HepG2 (cell line): ENCODE measurements around the gene ANAPC1. TPM values are rescaled to one million over a fixed set of nuclear protein-coding genes. Genes with fewer than 3 reads are reported as not detected.

Source experiments
- BATF2 ChIP-seq: sonication (generic); formaldehyde crosslinking; IDR thresholded peaks from 2 replicates; pipeline ENCODE4 v1.8.0; 2022; ENCODE audit warnings: mild to moderate bottlenecking, missing genetic modification reagents, moderate library complexity
- CEBPG ChIP-seq: IDR thresholded peaks from 2 replicates; pipeline ENCODE4 v1.6.1; 2016
- GZF1 ChIP-seq: sonication (generic); formaldehyde crosslinking; IDR thresholded peaks from 2 replicates; pipeline ENCODE4 v1.5.1; 2020; ENCODE audit warnings: mild to moderate bottlenecking, missing genetic modification reagents
- HMG20A ChIP-seq: IDR thresholded peaks from 2 replicates; pipeline ENCODE4 v1.6.1; 2016; ENCODE audit warnings: borderline replicate concordance
- HOXA7 ChIP-seq: sonication (generic); formaldehyde crosslinking; IDR thresholded peaks from 2 replicates; pipeline ENCODE4 v1.8.1; 2022; ENCODE audit warnings: mild to moderate bottlenecking, missing genetic modification reagents, moderate library complexity
- IRX3 ChIP-seq: sonication (generic); formaldehyde crosslinking; IDR thresholded peaks from 2 replicates; pipeline ENCODE4 v1.8.1; 2023; ENCODE audit warnings: mild to moderate bottlenecking, low read depth, missing genetic modification reagents, borderline replicate concordance
- ISX ChIP-seq: sonication (generic); formaldehyde crosslinking; conservative IDR thresholded peaks from 2 replicates; pipeline ENCODE4 v1.5.0; 2020; ENCODE audit warnings: missing genetic modification reagents
- KLF12 ChIP-seq: sonication (generic); formaldehyde crosslinking; IDR thresholded peaks from 2 replicates; pipeline ENCODE4 v1.4.0; 2020; ENCODE audit warnings: missing genetic modification reagents, borderline replicate concordance
- KLF13 ChIP-seq: sonication (generic); formaldehyde crosslinking; IDR thresholded peaks from 2 replicates; pipeline ENCODE4 v1.4.0; 2020; ENCODE audit warnings: mild to moderate bottlenecking, missing genetic modification reagents
- MYPOP ChIP-seq: sonication (generic); formaldehyde crosslinking; IDR thresholded peaks from 2 replicates; pipeline ENCODE4 v1.8.1; 2023; ENCODE audit warnings: mild to moderate bottlenecking, moderate library complexity, missing genetic modification reagents
- NONO ChIP-seq, 2 experiments: fragments of 450-650 bp in 1 of 2; sonication (generic) in 1 of 2; formaldehyde crosslinking in 1 of 2; IDR thresholded peaks in 1 of 2; conservative IDR thresholded peaks in 1 of 2; 2 replicates each; pipeline versions ENCODE4 v1.6.1 to v1.8.0; 2017 to 2022; ENCODE audit warnings: mild to moderate bottlenecking in 1 of 2, missing genetic modification reagents in 1 of 2, moderate library complexity in 1 of 2
- SRSF1 ChIP-seq: fragments of 200-400 bp; formaldehyde crosslinking; optimal IDR thresholded peaks from 2 replicates; pipeline ENCODE3; 2017; ENCODE audit warnings: mild to moderate bottlenecking, low read depth, low read length, moderate library complexity
- TFAP4 ChIP-seq: sonication (generic); IDR thresholded peaks from 2 replicates; pipeline ENCODE4 v1.6.1; 2016; ENCODE audit warnings: low read depth, borderline replicate concordance
- UBTF ChIP-seq: sonication (generic); formaldehyde crosslinking; IDR thresholded peaks from 2 replicates; pipeline ENCODE4 v1.4.0; 2020; ENCODE audit warnings: mild to moderate bottlenecking, missing genetic modification reagents
- USF2 ChIP-seq, 2 experiments: sonication (generic) in 1 of 2; formaldehyde crosslinking in 1 of 2; IDR thresholded peaks; 2 replicates each; pipeline versions ENCODE4 v1.5.1 to v1.6.1; 2011 to 2020; ENCODE audit warnings: borderline replicate concordance in 1 of 2, low read depth in 1 of 2, low read length in 1 of 2, mild to moderate bottlenecking in 1 of 2, missing genetic modification reagents in 1 of 2, moderate library complexity in 1 of 2
- ZFP36 ChIP-seq: fragments of 150-350 bp; IDR thresholded peaks from 2 replicates; pipeline ENCODE4 v1.6.1; 2018; ENCODE audit warnings: borderline replicate concordance, low read length, low read depth; ENCODE audit not compliant: partially characterized antibody
- ZNF232 ChIP-seq: sonication (generic); formaldehyde crosslinking; IDR thresholded peaks from 2 replicates; pipeline ENCODE4 v1.4.0; 2020; ENCODE audit warnings: missing genetic modification reagents, borderline replicate concordance
- ZNF430 ChIP-seq: sonication (generic); formaldehyde crosslinking; IDR thresholded peaks from 2 replicates; pipeline ENCODE4 v1.9.0; 2021; ENCODE audit warnings: mild to moderate bottlenecking, missing genetic modification reagents
- ZNF777 ChIP-seq: sonication (generic); formaldehyde crosslinking; IDR thresholded peaks from 2 replicates; pipeline ENCODE4 v1.4.0; 2020; ENCODE audit warnings: missing genetic modification reagents
- ZNF891 ChIP-seq: sonication (generic); formaldehyde crosslinking; IDR thresholded peaks from 2 replicates; pipeline ENCODE4 v1.5.0; 2020; ENCODE audit warnings: mild to moderate bottlenecking, missing genetic modification reagents
- polyA plus RNA-seq, 8 experiments: library from polyadenylated mRNA; depleted of rRNA in 3 of 8; stranded (reverse) in 7 of 8; unstranded in 1 of 8; fragments of >200 nt; fragmentation: Illumina TruSeq in 4 of 8; extraction: Trizol in 4 of 8; gene quantifications; 2 replicates each; pipeline versions ENCODE4 v1.2.1 to v1.2.3, GENCODE V29; 2011 to 2016; ENCODE audit warnings: low read depth in 4 of 8, missing spikeins in 1 of 8, mixed read lengths in 1 of 8; ENCODE audit not compliant: insufficient read depth in 1 of 8
- total RNA-seq, 5 experiments: library from RNA; depleted of rRNA; stranded (reverse); fragments of >200 nt; fragmentation: Illumina TruSeq; extraction: Trizol; gene quantifications; 2 replicates each; pipeline ENCODE4 v1.2.3, GENCODE V29; 2016; ENCODE audit warnings: low read depth in 1 of 5

ANAPC1 gene
- total and polyA plus RNA-seq, 2 of the 13 experiments (the other 11 are each of a cell fraction or from before 2014, with no cell fraction given), result 50.0 to 89.7 TPM

GRCh38 chr2:111898703-111899514, 14.9 kb upstream of the ANAPC1 start (continued):
- 0 out of 2 replicates have a peak, but pooled peaks have one; percentile 5 for TF ChIP-seq TFAP4
- TF ChIP-seq UBTF (CRISPR knock-in tag), result peak; percentile 94
- no peak for TF ChIP-seq ZNF430 (CRISPR knock-in tag)
- no peak for TF ChIP-seq HMG20A
- no peak for TF ChIP-seq KLF13 (CRISPR knock-in tag)
- no peak for TF ChIP-seq USF2 (IDR thresholded peaks at IDR 0.05; ENCODE audit: low read depth, low read length)
- no peak for TF ChIP-seq USF2 (CRISPR knock-in tag; IDR thresholded peaks at IDR 0.05; ENCODE audit: borderline replicate concordance)
- no peak for TF ChIP-seq ZFP36
- TF ChIP-seq IRX3, result no peak
- TF ChIP-seq HOXA7 (CRISPR knock-in tag), result 0 out of 2 replicates have a peak, but pooled peaks have one; percentile 24
- peak; percentile 45 for TF ChIP-seq GZF1 (CRISPR knock-in tag)
- TF ChIP-seq ZNF777, result peak; percentile 87
- TF ChIP-seq KLF12 (CRISPR knock-in tag), result no peak
- TF ChIP-seq ZNF891 (CRISPR knock-in tag), result peak; percentile 85
- no peak for TF ChIP-seq SRSF1
- no peak for TF ChIP-seq CEBPG
- TF ChIP-seq ZNF232, result peak; percentile 17; the same call in 1 of the 2 replicates
- TF ChIP-seq NONO (IDR thresholded peaks at IDR 0.05), result no peak
- peak; percentile 68; the same call in 1 of the 2 replicates for TF ChIP-seq NONO (CRISPR knock-in tag; conservative IDR thresholded peaks at IDR 0.05)
- 0 out of 2 replicates have a peak, but pooled peaks have one; percentile 29 for TF ChIP-seq ISX (CRISPR knock-in tag)
- 0 out of 2 replicates have a peak, but pooled peaks have one; percentile 70 for TF ChIP-seq BATF2
- TF ChIP-seq MYPOP (CRISPR knock-in tag), result peak; percentile 4; the same call in 1 of the 2 replicates
